Activated T-helper 1 cell treated with anti-CD3 and anti-CD28 coated beads, Interleukin-12 subunit alpha, Interleukin-12 subunit beta, Interleukin-2, Interleukin-4 antibody, amounts not matched to agents 30 ng/mL and 10 ng/mL and 1 ng/mL, durations not matched to agents 14 hours and 24 hours and 36 hours (primary cell): ENCODE data around the gene NLRC3. TPM values are rescaled to one million over a fixed set of nuclear protein-coding genes. Genes with fewer than 3 reads are reported as not detected.
"Not testable (repeated sequence)": the region's sequence is repeated elsewhere in the genome, so short reads cannot be mapped to it uniquely, and the experiment has no call there.

ENCODE experiments used
- DNase-seq: peaks from one replicate; pipeline ENCODE4 v3.0.0; 2021; ENCODE audit warnings: low spot score
- H3K27ac Mint-ChIP-seq: one replicate; pipeline ENCODE4 v1.8.0; 2021; ENCODE audit warnings: mild to moderate bottlenecking, mixed read lengths
- H3K27me3 Mint-ChIP-seq: one replicate; pipeline ENCODE4 v1.8.0; 2022; ENCODE audit warnings: mild to moderate bottlenecking, moderate library complexity, mixed read lengths; ENCODE audit not compliant: insufficient read depth
- H3K36me3 Mint-ChIP-seq: one replicate; pipeline ENCODE4 v1.8.0; 2021; ENCODE audit warnings: low read depth, mixed read lengths
- H3K4me1 Mint-ChIP-seq: one replicate; pipeline ENCODE4 v1.8.0; 2021; ENCODE audit warnings: low read depth, mixed read lengths
- H3K4me3 Mint-ChIP-seq: one replicate; pipeline ENCODE4 v1.8.0; 2021; ENCODE audit warnings: mild to moderate bottlenecking, moderate library complexity, mixed read lengths
- H3K9me3 Mint-ChIP-seq: one replicate; pipeline ENCODE4 v1.8.0; 2021; ENCODE audit warnings: mixed read lengths
- intact Hi-C: fragments of 100-400 bp; cut with micrococcal nuclease; formaldehyde crosslinking; loops from one replicate; pipeline ENCODE4 v1.15.1; 2024
- total RNA-seq: library from RNA; stranded (reverse); gene quantifications from 2 replicates; pipeline ENCODE4 v1.2.3, GENCODE V29; 2022

NLRC3 gene
- total RNA-seq, 1 donor from 2014 or later = 21.8 TPM

GRCh38 chr16:3546986-3547682 lies 30.1 kb downstream of the NLRC3 start:
- peaks cover 50% of the 10 kb centered on the region for H3K36me3 Mint-ChIP-seq
- DNase-seq = no peak
- no peak overlapping the region for H3K27ac Mint-ChIP-seq
- H3K27me3 Mint-ChIP-seq = no peaks in the 10 kb centered on the region
- no peak overlapping the region for H3K4me3 Mint-ChIP-seq
- no peaks in the 10 kb centered on the region for H3K9me3 Mint-ChIP-seq
- peaks cover 4% of the 10 kb centered on the region for H3K4me1 Mint-ChIP-seq
- intact Hi-C loops = no loop called here

GRCh38 chr16:3542601-3543373 lies 34.4 kb downstream of the NLRC3 start:
- Mint-ChIP-seq H3K27me3 (no peaks in the 10 kb centered on the region), H3K4me1 (peaks cover 4% of the 10 kb centered on the region), H3K9me3 (no peaks in the 10 kb centered on the region), H3K36me3 (peaks cover 35% of the 10 kb centered on the region), H3K27ac (no peak overlapping the region), H3K4me3 (no peak overlapping the region)
- intact Hi-C loops = no loop called here
- DNase-seq = no peak

- Mint-ChIP-seq H3K4me1 (no peaks in the 10 kb centered on the region), H3K9me3 (no peaks in the 10 kb centered on the region), H3K27me3 (no peaks in the 10 kb centered on the region), H3K4me3 (no peak overlapping the region), H3K27ac (no peak overlapping the region), H3K36me3 (peaks cover 28% of the 10 kb centered on the region)
- DNase-seq = no peak
- intact Hi-C loops = no loop called here
Observed at GRCh38 chr16:3541527-3542155, 35.6 kb downstream of the NLRC3 start.

GRCh38 chr16:3538222-3538621 lies 39.0 kb downstream of the NLRC3 start:
- no peak overlapping the region for H3K27ac Mint-ChIP-seq
- no peak for DNase-seq
- H3K4me1 Mint-ChIP-seq = no peaks in the 10 kb centered on the region
- H3K9me3 Mint-ChIP-seq = no peaks in the 10 kb centered on the region
- no peaks in the 10 kb centered on the region for H3K27me3 Mint-ChIP-seq
- peaks cover 36% of the 10 kb centered on the region for H3K36me3 Mint-ChIP-seq
- no peak overlapping the region for H3K4me3 Mint-ChIP-seq
- intact Hi-C loops = no loop called here

GRCh38 chr16:3536851-3537250 lies 40.4 kb downstream of the NLRC3 start:
- no peaks in the 10 kb centered on the region for H3K4me1 Mint-ChIP-seq
- H3K36me3 Mint-ChIP-seq = peaks cover 37% of the 10 kb centered on the region
- no peaks in the 10 kb centered on the region for H3K27me3 Mint-ChIP-seq
- intact Hi-C loops = no loop called here
- H3K27ac Mint-ChIP-seq = no peak overlapping the region
- DNase-seq = no peak
- no peaks in the 10 kb centered on the region for H3K9me3 Mint-ChIP-seq
- H3K4me3 Mint-ChIP-seq = no peak overlapping the region

GRCh38 chr16:3536271-3536731 lies 40.9 kb downstream of the NLRC3 start:
- H3K9me3 Mint-ChIP-seq = no peaks in the 10 kb centered on the region
- no peaks in the 10 kb centered on the region for H3K27me3 Mint-ChIP-seq
- H3K27ac Mint-ChIP-seq = no peak overlapping the region
- H3K36me3 Mint-ChIP-seq = peaks cover 38% of the 10 kb centered on the region
- H3K4me3 Mint-ChIP-seq = no peak overlapping the region
- no peaks in the 10 kb centered on the region for H3K4me1 Mint-ChIP-seq
- intact Hi-C loops = no loop called here
- no peak for DNase-seq

GRCh38 chr16:3534126-3534525 lies 43.1 kb downstream of the NLRC3 start:
- intact Hi-C loops = no loop called here
- Mint-ChIP-seq H3K27me3 (no peaks in the 10 kb centered on the region), H3K36me3 (peaks cover 37% of the 10 kb centered on the region), H3K9me3 (no peaks in the 10 kb centered on the region), H3K4me1 (no peaks in the 10 kb centered on the region), H3K27ac (peak overlapping the region; percentile 4), H3K4me3 (no peak overlapping the region)
- DNase-seq = no peak

- DNase-seq = no peak
- intact Hi-C loops = no loop called here
- H3K9me3 Mint-ChIP-seq = no peaks in the 10 kb centered on the region
- peaks cover 43% of the 10 kb centered on the region for H3K36me3 Mint-ChIP-seq
- no peak overlapping the region for H3K4me3 Mint-ChIP-seq
- H3K27ac Mint-ChIP-seq = no peak overlapping the region
- peaks cover 7% of the 10 kb centered on the region for H3K4me1 Mint-ChIP-seq
- no peaks in the 10 kb centered on the region for H3K27me3 Mint-ChIP-seq
Observed at GRCh38 chr16:3532741-3533140, 44.5 kb downstream of the NLRC3 start.

- Mint-ChIP-seq H3K27me3 (no peaks in the 10 kb centered on the region), H3K27ac (no peak overlapping the region), H3K4me1 (peaks cover 8% of the 10 kb centered on the region), H3K9me3 (no peaks in the 10 kb centered on the region), H3K36me3 (peaks cover 40% of the 10 kb centered on the region), H3K4me3 (no peak overlapping the region)
- intact Hi-C loops = no loop called here
- DNase-seq = no peak
Observed at GRCh38 chr16:3530371-3530914, 46.8 kb downstream of the NLRC3 start.

GRCh38 chr16:3529175-3529574 lies 48.0 kb downstream of the NLRC3 start:
- Mint-ChIP-seq H3K27me3 (no peaks in the 10 kb centered on the region), H3K9me3 (no peaks in the 10 kb centered on the region), H3K4me3 (no peak overlapping the region), H3K4me1 (peaks cover 8% of the 10 kb centered on the region), H3K27ac (no peak overlapping the region), H3K36me3 (peaks cover 42% of the 10 kb centered on the region)
- intact Hi-C loops = no loop called here
- no peak for DNase-seq

- H3K27me3 Mint-ChIP-seq = no peaks in the 10 kb centered on the region
- DNase-seq = no peak
- peaks cover 35% of the 10 kb centered on the region for H3K36me3 Mint-ChIP-seq
- peak overlapping the region; percentile 21 for H3K27ac Mint-ChIP-seq
- intact Hi-C loops = no loop called here
- no peak overlapping the region for H3K4me3 Mint-ChIP-seq
- H3K4me1 Mint-ChIP-seq = peaks cover 8% of the 10 kb centered on the region
- H3K9me3 Mint-ChIP-seq = no peaks in the 10 kb centered on the region
Observed at GRCh38 chr16:3528406-3528805, 48.8 kb downstream of the NLRC3 start.

GRCh38 chr16:3527216-3527829 lies 49.9 kb downstream of the NLRC3 start:
- H3K36me3 Mint-ChIP-seq = peaks cover 37% of the 10 kb centered on the region
- H3K27ac Mint-ChIP-seq, H3K27me3 Mint-ChIP-seq, H3K4me3 Mint-ChIP-seq, H3K4me1 Mint-ChIP-seq, H3K9me3 Mint-ChIP-seq, DNase-seq: not testable (repeated sequence)
- intact Hi-C loops = loop anchor here (2.0 kb wide), 1 partner anchor 83 kb away; the partner anchor contains the start of gene SLX4
